H1 (cell line): ENCODE results near the gene KSR2.

Source experiments
- EP300 ChIP-seq, 2 experiments: IDR thresholded peaks; 1 replicate in 1 of 2; 2 replicates in 1 of 2; pipeline ENCODE4 v1.6.1; 2011 to 2012; ENCODE audit warnings: low read depth in 2 of 2, low read length in 2 of 2, mild to moderate bottlenecking in 2 of 2, borderline replicate concordance in 1 of 2, inconsistent platforms in 1 of 2, moderate library complexity in 1 of 2
- POLR2A ChIP-seq, 2 experiments: IDR thresholded peaks; 1 replicate in 1 of 2; 2 replicates in 1 of 2; pipeline ENCODE4 v1.6.1; 2011; ENCODE audit warnings: low read depth in 2 of 2, low read length in 2 of 2, mild to moderate bottlenecking in 2 of 2; ENCODE audit errors: control extremely low read depth in 1 of 2
- SIX5 ChIP-seq: IDR thresholded peaks from 2 replicates; pipeline ENCODE4 v1.6.1; 2011; ENCODE audit warnings: mild to moderate bottlenecking, low read depth, low read length
- TCF12 ChIP-seq: IDR thresholded peaks from 2 replicates; pipeline ENCODE4 v1.6.1; 2011; ENCODE audit warnings: low read depth, mild to moderate bottlenecking, low read length
- YY1 ChIP-seq: IDR thresholded peaks from 2 replicates; pipeline ENCODE4 v1.6.1; 2011; ENCODE audit warnings: low read depth, mild to moderate bottlenecking, low read length
- TF ChIP-seq, protein P1 (sequence below), 3 experiments: IDR thresholded peaks; 1 replicate in 2 of 3; 2 replicates in 1 of 3; pipeline versions ENCODE4 v1.5.1 to v1.6.1; 2011; ENCODE audit warnings: low read length in 3 of 3, mild to moderate bottlenecking in 3 of 3, inconsistent platforms in 2 of 3, low read depth in 1 of 3, moderate library complexity in 1 of 3; ENCODE audit not compliant: insufficient read depth in 1 of 3; ENCODE audit errors: control extremely low read depth in 1 of 3
- TF ChIP-seq, protein P2 (sequence below): IDR thresholded peaks from 2 replicates; pipeline ENCODE4 v1.6.1; 2011; ENCODE audit warnings: low read depth, mild to moderate bottlenecking, low read length; ENCODE audit not compliant: insufficient read depth

DNA sequence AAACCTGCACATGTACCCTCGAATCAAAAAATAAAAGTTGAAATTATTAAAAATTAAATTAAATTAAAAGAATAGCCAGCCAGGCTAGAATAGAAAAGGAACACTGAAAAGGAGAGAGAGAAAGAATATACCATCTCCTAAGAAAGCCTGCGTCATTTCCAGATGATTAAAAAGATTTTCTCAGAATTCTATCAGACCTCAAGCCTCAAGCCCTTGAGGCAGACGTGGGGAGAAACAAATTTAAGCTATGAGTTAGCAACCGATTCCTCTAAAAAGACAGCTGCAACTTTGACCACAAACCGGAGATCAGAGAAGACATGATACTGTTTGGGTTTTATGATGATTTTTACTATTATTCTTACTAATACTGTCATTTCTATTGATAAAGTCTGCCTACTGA, 138.3 kb downstream of the KSR2 start:
- TF ChIP-seq TCF12, result no peak
- TF ChIP-seq, protein P1, sequence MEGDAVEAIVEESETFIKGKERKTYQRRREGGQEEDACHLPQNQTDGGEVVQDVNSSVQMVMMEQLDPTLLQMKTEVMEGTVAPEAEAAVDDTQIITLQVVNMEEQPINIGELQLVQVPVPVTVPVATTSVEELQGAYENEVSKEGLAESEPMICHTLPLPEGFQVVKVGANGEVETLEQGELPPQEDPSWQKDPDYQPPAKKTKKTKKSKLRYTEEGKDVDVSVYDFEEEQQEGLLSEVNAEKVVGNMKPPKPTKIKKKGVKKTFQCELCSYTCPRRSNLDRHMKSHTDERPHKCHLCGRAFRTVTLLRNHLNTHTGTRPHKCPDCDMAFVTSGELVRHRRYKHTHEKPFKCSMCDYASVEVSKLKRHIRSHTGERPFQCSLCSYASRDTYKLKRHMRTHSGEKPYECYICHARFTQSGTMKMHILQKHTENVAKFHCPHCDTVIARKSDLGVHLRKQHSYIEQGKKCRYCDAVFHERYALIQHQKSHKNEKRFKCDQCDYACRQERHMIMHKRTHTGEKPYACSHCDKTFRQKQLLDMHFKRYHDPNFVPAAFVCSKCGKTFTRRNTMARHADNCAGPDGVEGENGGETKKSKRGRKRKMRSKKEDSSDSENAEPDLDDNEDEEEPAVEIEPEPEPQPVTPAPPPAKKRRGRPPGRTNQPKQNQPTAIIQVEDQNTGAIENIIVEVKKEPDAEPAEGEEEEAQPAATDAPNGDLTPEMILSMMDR (IDR thresholded peaks at IDR 0.05; ENCODE audit: control extremely low read depth in 1 of 3, insufficient read depth in 1 of 3, low read depth in 1 of 3, low read length in 3 of 3), result no peak
- TF ChIP-seq YY1, result no peak
- TF ChIP-seq, protein P2, sequence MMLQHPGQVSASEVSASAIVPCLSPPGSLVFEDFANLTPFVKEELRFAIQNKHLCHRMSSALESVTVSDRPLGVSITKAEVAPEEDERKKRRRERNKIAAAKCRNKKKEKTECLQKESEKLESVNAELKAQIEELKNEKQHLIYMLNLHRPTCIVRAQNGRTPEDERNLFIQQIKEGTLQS, result no peak
- no peak for TF ChIP-seq EP300 (IDR thresholded peaks at IDR 0.05; ENCODE audit: borderline replicate concordance in 1 of 2, low read depth in 2 of 2, low read length in 2 of 2)
- no peak for TF ChIP-seq POLR2A (IDR thresholded peaks at IDR 0.05; ENCODE audit: control extremely low read depth in 1 of 2, low read depth in 2 of 2, low read length in 2 of 2)
- no peak for TF ChIP-seq SIX5
